NT2/D1 (cell line): Measurements from ENCODE around the gene ATP8B4.

Experiments used
- YY1 ChIP-seq: IDR thresholded peaks from 2 replicates; pipeline ENCODE4 v1.6.1; 2011; ENCODE audit not compliant: insufficient read length, insufficient read depth
- ZNF274 ChIP-seq: IDR thresholded peaks from 2 replicates; pipeline ENCODE4 v1.6.1; 2011; ENCODE audit warnings: mild to moderate bottlenecking, low read depth, low read length

- no peak for TF ChIP-seq ZNF274
- TF ChIP-seq YY1 = no peak
Observed at GRCh38 chr15:50003786-50004334, 115.2 kb downstream of the ATP8B4 start.
